K562 (cell line): ENCODE data around the gene ZNF620. TPM values are rescaled to one million over a fixed set of nuclear protein-coding genes. Genes with fewer than 3 reads are reported as not detected.

Source experiments
- ATAC-seq: fragments of 200-7000 bp; cut with Tn5 transposase; 3 replicates; pipeline ENCODE4 v1.9.1; 2020; ENCODE audit warnings: moderate library complexity
- BruUV-seq: library from RNA; stranded (reverse); fragments of 400-500 nt; replicated peaks from 2 replicates; lab custom pipeline; 2021; lab: Mats Ljungman, UMichigan
- CTCF ChIA-PET: fragments of 300-600 bp; formaldehyde crosslinking; extraction: SDS; loops from one replicate; lab custom pipeline; 2021; ENCODE audit warnings: low intra/inter-chr PET ratio; lab: Yijun Ruan, JAX
- POLR2A ChIA-PET: fragments of 300-600, 350-650 bp; sonication (Branson Sonifier 250); formaldehyde crosslinking; extraction: SDS; loops from one replicate; lab custom pipeline; 2021; ENCODE audit warnings: antibody characterized with exemption, inconsistent platforms; lab: Yijun Ruan, JAX
- DNase-seq, 4 experiments: peaks; one replicate each; pipeline versions ENCODE4 v3.0.0 to v3.0.0-alpha.2; 2011 to 2018; ENCODE audit warnings: low spot score in 3 of 4, mixed read lengths in 3 of 4; ENCODE audit errors: extremely low read depth in 1 of 4
- FAIRE-seq: peaks from 2 replicates; lab custom pipeline; 2011; peaks lifted over from hg19 to GRCh38; lab: Jason Lieb, UNC
- H2AFZ ChIP-seq: 2 replicates; pipeline ENCODE4 v1.6.0; 2011; ENCODE audit warnings: low read depth, low read length, control low read depth, inconsistent platforms
- H3K27ac ChIP-seq: fragments of 200-600 bp; 3 replicates; pipeline ENCODE4 v1.8.0; 2011; ENCODE audit warnings: low read depth, mild to moderate bottlenecking, control low read depth, inconsistent platforms, low read length, moderate library complexity, mixed read lengths; ENCODE audit errors: extremely low read depth
- H3K27me3 ChIP-seq, 2 experiments: fragments of 300-600 bp in 1 of 2; 2 replicates in 1 of 2; 3 replicates in 1 of 2; pipeline versions ENCODE4 v1.6.0 to v1.8.0; 2011; ENCODE audit warnings: inconsistent platforms in 2 of 2, low read length in 2 of 2, mild to moderate bottlenecking in 1 of 2, mixed read lengths in 1 of 2, moderate library complexity in 1 of 2; ENCODE audit not compliant: control insufficient read depth in 2 of 2, insufficient read depth in 2 of 2
- H3K36me3 ChIP-seq: fragments of 300-600 bp; 3 replicates; pipeline ENCODE4 v1.8.0; 2011; ENCODE audit warnings: mild to moderate bottlenecking, low read length, inconsistent platforms; ENCODE audit not compliant: control insufficient read depth, insufficient read depth
- H3K4me1 ChIP-seq, 2 experiments: fragments of 200-600 bp in 1 of 2; replicated peaks in 1 of 2; 2 replicates in 1 of 2; 3 replicates in 1 of 2; pipeline versions ENCODE4 v1.5.1 to v1.8.0; 2011; ENCODE audit warnings: inconsistent platforms in 2 of 2, low read length in 2 of 2, mild to moderate bottlenecking in 1 of 2, mixed read lengths in 1 of 2, moderate library complexity in 1 of 2; ENCODE audit not compliant: control insufficient read depth in 2 of 2, insufficient read depth in 2 of 2
- H3K4me2 ChIP-seq: 2 replicates; pipeline ENCODE4 v1.6.1; 2011; ENCODE audit warnings: low read length, control low read depth, inconsistent platforms, mixed read lengths; ENCODE audit not compliant: insufficient read depth
- H3K4me3 ChIP-seq: fragments of 200-600 bp; sonication (generic), shearing (Covaris generic); 2 replicates; pipeline ENCODE4 v1.5.1; 2016; ENCODE audit warnings: control low read depth, inconsistent platforms
- H3K79me2 ChIP-seq: fragments of 200-600 bp; 3 replicates; pipeline ENCODE4 v1.8.0; 2011; ENCODE audit warnings: low read length, inconsistent platforms; ENCODE audit not compliant: control insufficient read depth, insufficient read depth
- H3K9ac ChIP-seq, 2 experiments: 2 replicates each; pipeline versions ENCODE4 v1.6.0 to v1.6.1; 2011; ENCODE audit warnings: low read depth in 2 of 2, low read length in 2 of 2, control low read depth in 1 of 2, inconsistent platforms in 1 of 2, mild to moderate bottlenecking in 1 of 2, mixed read lengths in 1 of 2; ENCODE audit not compliant: insufficient read depth in 1 of 2
- H3K9me1 ChIP-seq: one replicate; pipeline ENCODE4 v1.6.0; 2011; ENCODE audit warnings: inconsistent platforms, mild to moderate bottlenecking, low read length, moderate library complexity; ENCODE audit not compliant: control insufficient read depth, insufficient read depth
- H3K9me3 ChIP-seq: replicated peaks from 2 replicates; pipeline ENCODE4 v1.5.1; 2011; ENCODE audit warnings: low read depth, low read length, inconsistent platforms; ENCODE audit not compliant: control insufficient read depth, insufficient read depth
- H4K20me1 ChIP-seq: replicated peaks from 2 replicates; pipeline ENCODE4 v1.6.1; 2011; ENCODE audit warnings: low read length, inconsistent platforms, mixed read lengths; ENCODE audit not compliant: control insufficient read depth, insufficient read depth
- E2F8 ChIP-seq: fragments of 450-650 bp; IDR thresholded peaks from 2 replicates; pipeline ENCODE4 v1.7.1; 2018; ENCODE audit warnings: mild to moderate bottlenecking, low read depth; ENCODE audit not compliant: partially characterized antibody
- FOXA3 ChIP-seq, 2 experiments: fragments of 450-650 bp in 1 of 2; sonication (generic) in 1 of 2; formaldehyde crosslinking; IDR thresholded peaks in 1 of 2; conservative IDR thresholded peaks in 1 of 2; 2 replicates each; pipeline versions ENCODE4 v1.4.0 to v1.8.0; 2020 to 2022; ENCODE audit warnings: mild to moderate bottlenecking in 2 of 2, missing genetic modification reagents in 1 of 2
- FOXJ3 ChIP-seq: sonication (generic); formaldehyde crosslinking; IDR thresholded peaks from 2 replicates; pipeline ENCODE4 v1.4.0; 2020; ENCODE audit warnings: mild to moderate bottlenecking, missing genetic modification reagents
- NFE2 ChIP-seq: IDR thresholded peaks from 2 replicates; pipeline ENCODE4 v1.6.1; 2014; ENCODE audit warnings: antibody characterized with exemption, low read depth
- RFX1 ChIP-seq: fragments of 450-650 bp; IDR thresholded peaks from 2 replicates; pipeline ENCODE4 v1.6.1; 2016; ENCODE audit warnings: mild to moderate bottlenecking, moderate library complexity
- SMAD4 ChIP-seq: fragments of 250-450 bp; sonication (Bioruptor Pico); conservative IDR thresholded peaks from 2 replicates; pipeline ENCODE4 v1.8.0; 2021; ENCODE audit warnings: inconsistent platforms, mild to moderate bottlenecking, moderate library complexity
- ZNF316 ChIP-seq: fragments of 450-650 bp; IDR thresholded peaks from 2 replicates; pipeline ENCODE4 v1.6.1; 2016
- ZNF561 ChIP-seq: fragments of 450-650 bp; formaldehyde crosslinking; conservative IDR thresholded peaks from 2 replicates; pipeline ENCODE4 v1.4.0; 2020; ENCODE audit warnings: mild to moderate bottlenecking, moderate library complexity
- WGBS: fragments of 100-300 bp; shearing (Covaris generic); methylation state at CpG from one replicate; pipeline ENCODE4 v1.1.6; 2016; ENCODE audit warnings: low coverage, mixed read lengths; ENCODE audit not compliant: insufficient coverage; ENCODE audit errors: missing lambda C conversion rate; 5-methylcytosine and 5-hydroxymethylcytosine counted together
- in situ Hi-C: fragments of 300-500 bp; cut with MboI; formaldehyde crosslinking; loops from 4 replicates; pipeline ENCODE4 v1.15.0; 2018; ENCODE audit warnings: inconsistent platforms, mixed read lengths
- intact Hi-C: fragments of 100-400 bp; cut with micrococcal nuclease; formaldehyde crosslinking; loops from 2 replicates; pipeline ENCODE4 v1.14.2; 2022
- polyA plus RNA-seq, 8 experiments: library from polyadenylated mRNA; depleted of rRNA in 4 of 8; stranded (reverse) in 5 of 8; unstranded in 3 of 8; fragments of >200 nt; fragmentation: Nextera tagmentation in 2 of 8; fragmentation: Illumina TruSeq in 1 of 8; extraction: Ambion mirVana in 2 of 8; extraction: Trizol in 1 of 8; gene quantifications; 2 replicates each; pipeline versions ENCODE4 v1.2.1 to v1.2.3, GENCODE V29; 2011 to 2014; ENCODE audit warnings: inconsistent platforms in 1 of 8, missing spikeins in 1 of 8
- total RNA-seq, 7 experiments: library from RNA; depleted of rRNA in 6 of 7; stranded (reverse); fragments of >200 nt in 6 of 7; fragmentation: Illumina TruSeq in 2 of 7; extraction: Trizol in 2 of 7; gene quantifications; 2 replicates each; pipeline versions ENCODE4 v1.2.1 to v1.2.3, GENCODE V29; 2011 to 2021; ENCODE audit warnings: low replicate concordance in 1 of 7

Gene ZNF620
- total and polyA plus RNA-seq, 9 of the 15 experiments (the other 6 are each of a cell fraction or from before 2014, with no cell fraction given) = 1.2 to 5.5 (median 3.3) TPM

- no peak for TF ChIP-seq FOXJ3 (CRISPR knock-in tag)
- TF ChIP-seq SMAD4 = no peak
Observed at GRCh38 chr3:40523781-40524180, 17.9 kb downstream of the ZNF620 start (continued).

- H4K20me1 ChIP-seq = no peaks in the 10 kb centered on the region
- H3K4me3 ChIP-seq = peak overlapping the region; percentile 87
- no peaks in the 10 kb centered on the region for H3K9me1 ChIP-seq
- ATAC-seq = no peak
- TSS peak; percentile 96 for BruUV-seq
- H3K79me2 ChIP-seq = peaks cover 25% of the 10 kb centered on the region
- peak overlapping the region; percentile 90 for H3K4me2 ChIP-seq
- H3K4me1 ChIP-seq = peaks cover 9 to 12% of the 10 kb centered on the region in 2 experiments; a peak in 4 of 5 replicates
- no peak for FAIRE-seq
- ChIA-PET POLR2A (interaction anchor here (0.6 to 2.5 kb wide), 21 partner anchors 11 to 579 kb away, joined by 3 to 11 read pairs (median 3); partner anchors contain the start of genes RPL14, ZNF619 and ZNF620), CTCF (interaction anchor here (1.3 kb wide), 1 partner anchor 197 kb away, joined by 6 read pairs; no protein-coding TSS in a partner anchor)
- WGBS = 17% methylated on average over 5 of the region's 5 CpGs
- no peak for TF ChIP-seq ZNF316
- no peak for TF ChIP-seq E2F8
- peak; percentile 55 for TF ChIP-seq RFX1
- TF ChIP-seq ZNF561 = 0 out of 2 replicates have a peak, but pooled peaks have one; percentile 22
- TF ChIP-seq FOXA3 (CRISPR knock-in tag; conservative IDR thresholded peaks at IDR 0.05 in 1 of 2, IDR thresholded peaks at IDR 0.05 in 1 of 2) = 0 out of 4 replicates have a peak, but pooled peaks of 1 of the 2 experiments have one; percentile 30
- no peak for TF ChIP-seq NFE2
- H3K27me3 ChIP-seq = no peaks in the 10 kb centered on the region
- peak overlapping the region; percentile 92 to 99 for H3K9ac ChIP-seq
- peak overlapping the region; percentile 88 for H3K27ac ChIP-seq
- in situ Hi-C loops = no loop called here
- intact Hi-C loops = loop anchor here (2.0 kb wide), 1 partner anchor 71 kb away; no protein-coding TSS in a partner anchor
- H2AFZ ChIP-seq = peak overlapping the region; percentile 92
- DNase-seq = no peak
- peaks cover 27% of the 10 kb centered on the region; the same call in 2 of the 3 replicates for H3K36me3 ChIP-seq
- H3K9me3 ChIP-seq = no peaks in the 10 kb centered on the region
Observed at GRCh38 chr3:40524222-40524567, 18.4 kb downstream of the ZNF620 start.
